Spleen (tissue), 7 donors: ENCODE measurements around the gene PPP1CA.

Experiments used
- CTCF ChIP-seq, 11 experiments: fragments of 200-600 bp in 7 of 11; fragments of 450-650 bp in 4 of 11; sonication (generic) in 4 of 11; IDR thresholded peaks in 8 of 11; conservative IDR thresholded peaks in 3 of 11; 1 replicate in 7 of 11; 2 replicates in 4 of 11; pipeline versions ENCODE4 v1.4.0 to v1.8.0; 2016 to 2021; ENCODE audit warnings: antibody characterized with exemption in 11 of 11, inconsistent platforms in 4 of 11, mild to moderate bottlenecking in 1 of 11
- POLR2A ChIP-seq, 3 donors: fragments of 450-650 bp; IDR thresholded peaks; one replicate each; pipeline ENCODE4 v1.5.1; 2017; ENCODE audit warnings: antibody characterized with exemption in 3 of 3, mild to moderate bottlenecking in 1 of 3
- POLR2AphosphoS5 ChIP-seq, 3 donors: sonication (generic); formaldehyde crosslinking; IDR thresholded peaks; one replicate each; pipeline ENCODE4 v1.5.1; 2017; ENCODE audit warnings: antibody characterized with exemption in 3 of 3
- donor health status: DM: no; HTN: no; CAD: no; lungs with moderate emphysema.
- donor health status: DM: no; HTN: no; CAD: no.
- donor health status: DM: no; HTN: no; CAD: no.

DNA sequence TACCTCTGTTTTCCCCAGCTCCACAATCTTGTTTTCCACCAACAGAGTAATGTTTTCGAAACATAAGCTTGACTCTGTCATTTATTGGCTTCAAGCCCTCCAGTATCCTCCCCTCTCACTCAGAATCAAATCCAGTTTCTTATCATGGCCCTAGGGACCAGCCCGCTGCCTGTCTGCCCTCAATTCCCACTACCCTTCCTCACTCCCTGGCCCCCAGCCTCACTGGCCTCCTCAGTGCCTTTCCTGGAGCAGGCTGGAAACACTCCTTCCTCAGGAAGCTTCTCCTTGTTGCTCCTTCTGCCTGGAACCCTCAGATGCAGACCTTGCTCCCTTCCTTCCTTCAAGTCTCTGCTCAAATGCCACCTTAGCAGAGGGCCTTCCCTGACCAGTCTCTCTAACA, 52.2 kb downstream of the PPP1CA start:
- no peak for TF ChIP-seq CTCF (IDR thresholded peaks at IDR 0.05 in 8 of 11, conservative IDR thresholded peaks at IDR 0.05 in 3 of 11)
- no peak for TF ChIP-seq POLR2AphosphoS5 (IDR thresholded peaks at IDR 0.05)
- TF ChIP-seq POLR2A (IDR thresholded peaks at IDR 0.05): no peak
